Uterus (tissue), 4 donors: Measurements from ENCODE around the gene JUP. TPM values are rescaled to one million over a fixed set of nuclear protein-coding genes. Genes with fewer than 3 reads are reported as not detected.

ENCODE experiments used
- DNase-seq, 2 donors: peaks; one replicate each; pipeline ENCODE4 v3.0.0-alpha.2; 2019 to 2020
- H3K27ac ChIP-seq, 2 donors: fragments of 200-600 bp; sonication (generic); 1 replicate in 1 of 2; 2 replicates in 1 of 2; pipeline ENCODE4 v1.5.1; 2016 to 2018
- H3K27me3 ChIP-seq, 2 donors: fragments of 200-600 bp; sonication (generic); one replicate each; pipeline ENCODE4 v1.5.1; 2018 to 2019; ENCODE audit warnings: control low read depth in 1 of 2
- H3K36me3 ChIP-seq, 2 donors: fragments of 200-600 bp; sonication (generic); one replicate each; pipeline ENCODE4 v1.5.1; 2019; ENCODE audit warnings: control low read depth in 1 of 2
- H3K4me1 ChIP-seq, 2 donors: fragments of 200-600 bp; sonication (generic); one replicate each; pipeline ENCODE4 v1.5.1; 2018 to 2019; ENCODE audit warnings: control low read depth in 1 of 2
- H3K4me3 ChIP-seq, 2 donors: fragments of 200-600 bp; sonication (generic); 1 replicate in 1 of 2; 2 replicates in 1 of 2; pipeline ENCODE4 v1.5.1; 2018 to 2019; ENCODE audit warnings: mild to moderate bottlenecking in 1 of 2
- H3K9me3 ChIP-seq, 2 donors: fragments of 200-600 bp; sonication (generic); one replicate each; pipeline ENCODE4 v1.5.1; 2019; ENCODE audit warnings: control low read depth in 1 of 2
- CTCF ChIP-seq, 4 experiments: fragments of 200-600 bp in 2 of 4; fragments of 450-650 bp in 2 of 4; sonication (generic) in 2 of 4; IDR thresholded peaks; one replicate each; pipeline ENCODE4 v1.5.1; 2016 to 2019; ENCODE audit warnings: antibody characterized with exemption in 4 of 4, mild to moderate bottlenecking in 2 of 4, moderate library complexity in 1 of 4
- POLR2A ChIP-seq, 2 donors: fragments of 450-650 bp; IDR thresholded peaks; one replicate each; pipeline ENCODE4 v1.6.1; 2016; ENCODE audit warnings: antibody characterized with exemption in 2 of 2, mild to moderate bottlenecking in 1 of 2, moderate library complexity in 1 of 2
- intact Hi-C: fragments of 100-400 bp; cut with DNase I; formaldehyde crosslinking; loops from one replicate; pipeline ENCODE4 v1.15.1; 2023; ENCODE audit warnings: low total_unique reads
- total RNA-seq, 4 donors: library from RNA; depleted of rRNA in 3 of 4; stranded (reverse); fragments of >200 nt in 3 of 4; gene quantifications; one replicate each; pipeline versions ENCODE4 v1.1.0 to v1.2.4, GENCODE V29; 2014 to 2023
- donor health status: DM: yes; HTN: yes; CAD: no.

Gene JUP
- total RNA-seq, 4 donors from 2014 or later = 49.1 to 110 (median 70.0) TPM

GRCh38 chr17:41784207-41784744, 2.2 kb downstream of the JUP start:
- intact Hi-C loops = no loop called here
- Histone ChIP-seq H3K27ac (peak overlapping the region; percentile 79 to 88), H3K4me3 (peak overlapping the region in 1 of 2 donors; percentile 68), H3K36me3 (no peaks in the 10 kb centered on the region), H3K4me1 (peaks cover 0 to 11% of the 10 kb centered on the region in 2 donors), H3K9me3 (no peaks in the 10 kb centered on the region), H3K27me3 (no peaks in the 10 kb centered on the region)
- peak; percentile 59 to 76 for DNase-seq
- TF ChIP-seq POLR2A (IDR thresholded peaks at IDR 0.05) = no peak
- no peak for TF ChIP-seq CTCF (IDR thresholded peaks at IDR 0.05)

DNA sequence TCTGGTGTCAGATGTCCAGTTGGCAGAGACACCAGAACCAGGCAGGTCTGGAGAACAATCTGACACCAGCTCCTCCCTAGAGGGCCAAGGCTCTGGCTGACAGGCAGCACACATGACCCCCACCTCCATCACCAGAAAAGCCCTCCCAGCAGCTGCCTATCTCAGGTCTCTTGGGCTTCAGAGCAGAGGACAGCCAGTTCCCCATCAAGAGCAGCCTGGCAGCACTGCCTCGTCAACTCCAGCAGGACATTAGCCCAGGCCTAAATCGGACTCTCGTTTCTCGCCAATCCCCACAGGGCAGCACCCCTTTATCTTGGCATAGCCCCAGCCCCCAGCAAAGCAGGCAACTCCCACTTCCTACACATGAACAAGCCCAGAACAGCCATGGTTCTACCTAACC, 4.4 kb downstream of the JUP start:
- TF ChIP-seq CTCF (IDR thresholded peaks at IDR 0.05) (no peak), POLR2A (IDR thresholded peaks at IDR 0.05) (no peak)
- peak in 1 of 2 donors; percentile 47 for DNase-seq
- Histone ChIP-seq H3K9me3 (no peaks in the 10 kb centered on the region), H3K27me3 (no peaks in the 10 kb centered on the region), H3K27ac (peak overlapping the region; percentile 44 to 79), H3K4me3 (no peak overlapping the region), H3K4me1 (peaks cover 0 to 21% of the 10 kb centered on the region in 2 donors), H3K36me3 (no peaks in the 10 kb centered on the region)
- intact Hi-C loops = no loop called here

GRCh38 chr17:41781404-41782110, 5.0 kb downstream of the JUP start:
- TF ChIP-seq POLR2A (IDR thresholded peaks at IDR 0.05) = no peak
- no peak for TF ChIP-seq CTCF (IDR thresholded peaks at IDR 0.05)
- H3K4me1 ChIP-seq = peaks cover 0 to 27% of the 10 kb centered on the region in 2 donors
- no peak overlapping the region for H3K4me3 ChIP-seq
- no peaks in the 10 kb centered on the region for H3K27me3 ChIP-seq
- intact Hi-C loops = no loop called here
- no peak for DNase-seq
- H3K9me3 ChIP-seq = no peaks in the 10 kb centered on the region
- H3K27ac ChIP-seq = peak overlapping the region; percentile 44 to 79
- no peaks in the 10 kb centered on the region for H3K36me3 ChIP-seq

GRCh38 chr17:41779954-41780353, 6.6 kb downstream of the JUP start:
- H3K4me3 ChIP-seq = no peak overlapping the region
- TF ChIP-seq POLR2A (IDR thresholded peaks at IDR 0.05) (no peak), CTCF (IDR thresholded peaks at IDR 0.05) (no peak)
- peak overlapping the region; percentile 20 to 31 for H3K27ac ChIP-seq
- no peaks in the 10 kb centered on the region for H3K27me3 ChIP-seq
- H3K36me3 ChIP-seq = no peaks in the 10 kb centered on the region
- intact Hi-C loops = no loop called here
- peaks cover 0 to 40% of the 10 kb centered on the region in 2 donors for H3K4me1 ChIP-seq
- DNase-seq = no peak
- H3K9me3 ChIP-seq = no peaks in the 10 kb centered on the region

DNA sequence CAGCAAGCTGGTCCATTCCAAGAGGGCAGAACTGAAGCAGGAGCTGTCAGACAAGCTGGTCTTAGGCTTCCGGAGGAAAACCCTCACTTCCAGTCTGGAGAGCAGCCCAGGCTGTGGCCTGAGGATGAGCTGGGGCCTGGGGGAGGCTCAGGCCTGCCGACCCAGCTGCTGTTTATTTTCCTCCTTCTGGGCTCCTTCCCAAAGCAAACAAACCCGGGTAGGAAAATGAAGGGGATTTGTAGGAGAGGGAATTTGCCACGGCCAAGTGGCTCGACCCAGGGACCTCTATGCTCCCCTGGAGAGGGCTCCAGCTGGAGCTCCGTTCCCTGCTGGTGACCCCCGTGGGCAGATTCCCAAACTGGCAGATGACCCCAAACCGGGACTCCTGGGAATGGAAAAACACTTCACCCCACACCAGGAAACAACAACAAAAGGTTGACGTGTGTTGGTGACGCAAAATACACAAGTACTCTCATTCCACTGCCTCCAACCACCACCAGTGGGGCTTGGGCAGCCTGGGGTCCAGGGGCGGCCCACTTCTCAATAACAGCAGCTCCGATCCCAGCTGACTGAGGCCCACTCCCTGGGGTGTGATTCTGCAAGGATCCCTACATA, 8.8 kb downstream of the JUP start:
- Histone ChIP-seq H3K27ac (peak overlapping the region; percentile 73 to 96), H3K4me3 (no peak overlapping the region), H3K36me3 (no peaks in the 10 kb centered on the region), H3K27me3 (no peaks in the 10 kb centered on the region), H3K4me1 (peaks cover 0 to 42% of the 10 kb centered on the region in 2 donors), H3K9me3 (no peaks in the 10 kb centered on the region)
- TF ChIP-seq CTCF (IDR thresholded peaks at IDR 0.05) = peak in 1 of 4 experiments; percentile 26
- peak in 1 of 2 donors; percentile 25 for TF ChIP-seq POLR2A (IDR thresholded peaks at IDR 0.05)
- peak; percentile 78 to 86 for DNase-seq
- intact Hi-C loops = no loop called here
